HEK293T (cell line): ENCODE measurements around the gene GALNT18.

Experiments used
- ARNT ChIP-seq: fragments of 450-650 bp; IDR thresholded peaks from 2 replicates; pipeline ENCODE4 v1.6.1; 2017; ENCODE audit warnings: mild to moderate bottlenecking
- BHLHE40 ChIP-seq: fragments of 450-650 bp; IDR thresholded peaks from 2 replicates; pipeline ENCODE4 v1.6.1; 2016; ENCODE audit warnings: mild to moderate bottlenecking, moderate library complexity, borderline replicate concordance
- CTBP1 ChIP-seq: fragments of 450-650 bp; IDR thresholded peaks from 2 replicates; pipeline ENCODE4 v1.6.1; 2016; ENCODE audit warnings: borderline replicate concordance
- ELF4 ChIP-seq: fragments of 450-650 bp; IDR thresholded peaks from 2 replicates; pipeline ENCODE4 v1.6.1; 2017; ENCODE audit warnings: antibody characterized with exemption
- FOXA1 ChIP-seq: fragments of 450-650 bp; IDR thresholded peaks from 2 replicates; pipeline ENCODE4 v1.6.1; 2016; ENCODE audit warnings: mild to moderate bottlenecking
- FOXK2 ChIP-seq: fragments of 450-650 bp; IDR thresholded peaks from 2 replicates; pipeline ENCODE4 v1.6.1; 2016; ENCODE audit warnings: mild to moderate bottlenecking
- FOXM1 ChIP-seq: fragments of 450-650 bp; IDR thresholded peaks from 2 replicates; pipeline ENCODE4 v1.6.1; 2017; ENCODE audit warnings: mild to moderate bottlenecking, borderline replicate concordance
- NFRKB ChIP-seq: fragments of 450-650 bp; IDR thresholded peaks from 2 replicates; pipeline ENCODE4 v1.6.1; 2016; ENCODE audit warnings: mild to moderate bottlenecking, moderate library complexity
- PKNOX1 ChIP-seq: fragments of 450-650 bp; IDR thresholded peaks from 2 replicates; pipeline ENCODE4 v1.6.1; 2016
- SP1 ChIP-seq: fragments of 450-650 bp; IDR thresholded peaks from 2 replicates; pipeline ENCODE4 v1.6.1; 2017
- SUZ12 ChIP-seq: fragments of 450-650 bp; IDR thresholded peaks from 2 replicates; pipeline ENCODE4 v1.6.1; 2016; ENCODE audit warnings: mild to moderate bottlenecking
- TARDBP ChIP-seq: fragments of 450-650 bp; IDR thresholded peaks from 2 replicates; pipeline ENCODE4 v1.6.1; 2016

GRCh38 chr11:11288972-11289616 is 332.7 kb downstream of the GALNT18 start:
- TF ChIP-seq CTBP1 (no peak), FOXA1 (no peak), TARDBP (no peak), BHLHE40 (no peak), SUZ12 (no peak), FOXM1 (no peak), NFRKB (no peak), PKNOX1 (no peak), FOXK2 (no peak), SP1 (no peak), ELF4 (no peak), ARNT (no peak)
